ENCODE data around the gene NCAPG2.
"Not testable (repeated sequence)": the region's sequence is repeated elsewhere in the genome, so short reads cannot be mapped to it uniquely, and the experiment has no call there.

Gene NCAPG2

GRCh38 chr7:158664406-158664805 lies 40.2 kb downstream of the NCAPG2 start:
- DNase-seq: no peak

GRCh38 chr7:158663428-158663741 lies 41.2 kb downstream of the NCAPG2 start:
- no peak for DNase-seq

GRCh38 chr7:158662610-158663427 lies 41.8 kb downstream of the NCAPG2 start:
- no peak for DNase-seq

- no peak for DNase-seq
These were observed 46.1 kb downstream of the NCAPG2 start for GRCh38 chr7:158658475-158658874.

GRCh38 chr7:158657189-158657746 lies 47.3 kb downstream of the NCAPG2 start:
- no peak for DNase-seq

GRCh38 chr7:158655931-158656441 lies 48.6 kb downstream of the NCAPG2 start:
- peak; percentile 97 for DNase-seq

- no peak for DNase-seq
These were observed 49.1 kb downstream of the NCAPG2 start for GRCh38 chr7:158655507-158655906.

GRCh38 chr7:158651968-158652565 lies 52.5 kb downstream of the NCAPG2 start:
- DNase-seq: no peak

- no peak for DNase-seq
These were observed 53.8 kb downstream of the NCAPG2 start for GRCh38 chr7:158650821-158651225.

GRCh38 chr7:158649279-158649678 lies 55.3 kb downstream of the NCAPG2 start:
- DNase-seq: no peak

- DNase-seq: no peak
These were observed 55.8 kb downstream of the NCAPG2 start for GRCh38 chr7:158648787-158649186.

- DNase-seq: no peak
These were observed 56.4 kb downstream of the NCAPG2 start for GRCh38 chr7:158648168-158648567.

GRCh38 chr7:158647475-158647792 lies 57.2 kb downstream of the NCAPG2 start:
- DNase-seq: no peak

GRCh38 chr7:158646766-158647474 lies 57.7 kb downstream of the NCAPG2 start:
- DNase-seq: peak; percentile 15

- no peak for DNase-seq
These were observed 58.8 kb downstream of the NCAPG2 start for GRCh38 chr7:158645842-158646241.

GRCh38 chr7:158642149-158642548 lies 62.5 kb downstream of the NCAPG2 start:
- DNase-seq: no peak

GRCh38 chr7:158638001-158638400 lies 66.6 kb downstream of the NCAPG2 start:
- no peak for DNase-seq

- DNase-seq: no peak
These were observed 71.3 kb downstream of the NCAPG2 start for GRCh38 chr7:158633055-158633956.

GRCh38 chr7:158631574-158632195 lies 72.9 kb downstream of the NCAPG2 start:
- DNase-seq: no peak

GRCh38 chr7:158626289-158626688 lies 78.3 kb downstream of the NCAPG2 start:
- DNase-seq: not testable (repeated sequence)

- DNase-seq: no peak
These were observed 81.4 kb downstream of the NCAPG2 start for GRCh38 chr7:158623241-158623640.

GRCh38 chr7:158620839-158621441 lies 83.7 kb downstream of the NCAPG2 start:
- no peak for DNase-seq

Data from activated CD4-positive, alpha-beta T cell treated with anti-CD3 and anti-CD28 coated beads, Interleukin-2, amount 50 U/mL, for 16 hours (primary cell).